Germinal center (tissue), 1 donor: ENCODE measurements around the gene TMEM107.

Source experiments
- DNase-seq: peaks from one replicate; pipeline ENCODE4 v3.0.0; 2012; ENCODE audit warnings: mixed read lengths, low spot score

The TMEM107 gene

GRCh38 chr17:8150194-8151119 lies 25.7 kb downstream of the TMEM107 start:
- no peak for DNase-seq

DNA sequence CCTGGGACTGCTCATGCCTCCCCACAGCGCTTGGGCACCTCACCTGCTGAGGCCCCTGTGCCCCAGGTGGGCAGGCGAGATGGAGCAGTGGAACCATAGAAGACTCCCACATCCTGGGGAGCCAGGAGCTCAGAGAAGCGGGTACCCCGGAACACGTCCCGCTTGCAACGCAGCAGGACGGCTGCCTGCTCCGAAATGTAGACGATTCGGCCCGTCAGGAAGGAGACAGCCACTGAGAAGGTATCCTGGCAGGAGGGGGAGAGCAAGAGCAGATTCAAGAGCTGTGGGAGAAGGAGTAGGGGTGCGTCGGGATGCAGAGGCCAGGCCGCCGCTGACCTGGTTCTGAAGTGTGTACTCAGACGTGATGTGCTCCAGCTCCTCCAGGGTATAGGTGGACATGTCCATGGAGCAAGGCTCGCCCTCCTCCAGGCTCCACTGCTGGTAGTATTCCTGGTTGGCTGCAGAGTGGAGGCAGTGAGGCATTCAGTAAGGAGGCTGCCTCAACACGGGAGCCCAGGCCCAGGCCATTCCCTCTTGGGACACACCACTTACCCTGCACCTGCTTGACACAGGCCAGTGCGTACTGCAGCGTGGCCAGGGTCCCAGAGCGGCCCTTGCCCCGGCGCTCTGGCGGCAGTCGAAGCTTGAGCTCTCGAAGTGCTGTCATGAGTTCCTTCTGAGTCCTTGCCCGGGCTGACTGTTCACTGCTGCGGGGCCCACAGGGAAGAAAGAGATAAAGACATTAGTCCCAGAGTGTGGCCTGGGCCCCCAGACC lies 26.6 kb downstream of the TMEM107 start:
- DNase-seq: no peak

GRCh38 chr17:8148560-8148959 lies 27.6 kb downstream of the TMEM107 start:
- DNase-seq: no peak

GRCh38 chr17:8147805-8148404 lies 28.3 kb downstream of the TMEM107 start:
- no peak for DNase-seq

DNA sequence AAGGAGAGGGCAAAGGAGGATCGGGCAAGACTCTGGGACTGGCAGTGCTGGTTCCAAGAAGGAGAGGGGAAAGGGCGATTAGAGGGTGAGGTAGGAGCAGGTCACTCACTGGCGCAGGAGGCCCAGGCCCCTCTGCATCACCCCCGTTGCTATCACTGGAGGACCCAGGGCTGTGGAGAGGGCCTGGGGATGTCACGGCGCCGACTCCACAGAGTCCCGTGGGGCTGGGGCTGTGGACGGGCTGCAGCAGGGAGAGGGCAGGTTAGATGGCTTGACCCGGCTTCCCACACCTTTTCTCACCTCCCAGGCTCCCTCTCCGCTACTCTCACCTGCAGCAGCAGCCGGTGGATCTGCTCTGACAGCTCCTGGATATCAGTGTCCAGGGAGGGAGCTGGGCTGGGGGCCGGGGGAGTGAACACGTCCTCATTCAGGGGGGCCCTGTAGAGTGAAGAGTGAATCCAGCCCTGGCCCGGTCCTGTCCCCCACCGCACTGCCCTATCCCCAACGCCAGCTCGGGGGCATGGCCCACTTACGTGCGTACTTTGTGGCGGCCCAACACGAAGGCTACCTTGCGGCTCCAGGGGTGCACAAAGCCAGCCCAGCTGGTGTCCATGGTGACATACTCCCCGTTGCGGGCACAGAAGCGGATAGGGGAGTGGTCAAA lies 28.9 kb downstream of the TMEM107 start:
- DNase-seq: no peak

DNA sequence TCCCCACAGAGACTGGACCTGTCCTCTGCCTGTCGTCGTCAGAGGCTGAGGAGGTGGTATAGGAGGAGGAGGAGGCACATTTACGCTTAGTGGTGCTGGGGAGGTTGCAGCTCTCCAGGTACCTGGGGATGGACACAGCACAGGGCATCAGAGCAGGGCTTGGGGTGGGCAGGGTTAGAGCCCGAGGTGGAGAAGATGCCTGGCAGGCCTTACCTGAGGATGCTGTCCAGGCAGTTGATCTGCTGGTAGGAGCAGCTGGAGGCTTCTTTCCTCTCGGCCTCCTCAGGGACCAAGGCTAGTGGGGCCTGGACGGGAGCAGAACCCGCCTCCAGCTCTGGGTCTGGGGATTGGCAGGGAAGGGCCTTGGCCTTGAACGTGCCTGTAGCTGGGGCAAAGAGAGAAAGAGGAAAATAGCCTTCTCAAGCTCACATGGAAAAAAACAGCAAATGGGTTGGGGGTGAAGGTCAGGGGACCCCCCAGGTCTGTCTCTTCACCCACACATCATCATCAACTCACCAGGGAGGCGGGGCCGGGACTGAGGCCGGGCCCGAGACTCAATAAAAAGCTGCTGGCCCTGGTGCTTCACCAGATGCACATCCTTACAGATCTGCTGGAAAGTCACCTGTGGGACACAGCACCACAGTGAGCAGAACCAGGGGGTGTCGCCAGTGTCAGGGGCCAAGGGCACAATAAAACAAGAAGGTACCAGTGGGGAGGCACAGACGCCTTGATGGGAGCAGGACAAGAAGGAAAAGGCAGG lies 29.6 kb downstream of the TMEM107 start:
- DNase-seq: no peak

DNA sequence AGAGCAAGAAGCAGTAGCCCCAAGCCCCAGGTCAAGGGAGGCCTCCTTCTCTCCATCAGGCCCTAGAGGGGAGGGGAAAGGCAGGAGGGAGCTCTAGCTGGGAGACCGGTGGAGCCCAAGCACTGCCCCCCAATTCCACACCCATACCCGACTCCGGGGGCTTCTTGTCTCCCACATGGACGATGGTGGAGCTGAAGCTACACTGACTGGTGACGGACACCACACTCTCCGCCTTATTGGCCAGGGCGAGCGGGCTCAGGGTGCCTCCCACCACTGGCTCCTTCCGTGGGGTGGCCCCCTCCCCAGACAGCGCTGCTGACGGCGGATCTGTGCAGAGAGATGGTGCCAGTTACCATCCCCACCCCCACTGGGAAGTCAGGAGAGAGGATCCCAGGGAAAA lies 30.4 kb downstream of the TMEM107 start:
- DNase-seq: no peak

- DNase-seq: no peak
These were observed 31.6 kb downstream of the TMEM107 start for GRCh38 chr17:8144401-8145231.

- no peak for DNase-seq
These were observed 32.4 kb downstream of the TMEM107 start for GRCh38 chr17:8143581-8144400.

DNA sequence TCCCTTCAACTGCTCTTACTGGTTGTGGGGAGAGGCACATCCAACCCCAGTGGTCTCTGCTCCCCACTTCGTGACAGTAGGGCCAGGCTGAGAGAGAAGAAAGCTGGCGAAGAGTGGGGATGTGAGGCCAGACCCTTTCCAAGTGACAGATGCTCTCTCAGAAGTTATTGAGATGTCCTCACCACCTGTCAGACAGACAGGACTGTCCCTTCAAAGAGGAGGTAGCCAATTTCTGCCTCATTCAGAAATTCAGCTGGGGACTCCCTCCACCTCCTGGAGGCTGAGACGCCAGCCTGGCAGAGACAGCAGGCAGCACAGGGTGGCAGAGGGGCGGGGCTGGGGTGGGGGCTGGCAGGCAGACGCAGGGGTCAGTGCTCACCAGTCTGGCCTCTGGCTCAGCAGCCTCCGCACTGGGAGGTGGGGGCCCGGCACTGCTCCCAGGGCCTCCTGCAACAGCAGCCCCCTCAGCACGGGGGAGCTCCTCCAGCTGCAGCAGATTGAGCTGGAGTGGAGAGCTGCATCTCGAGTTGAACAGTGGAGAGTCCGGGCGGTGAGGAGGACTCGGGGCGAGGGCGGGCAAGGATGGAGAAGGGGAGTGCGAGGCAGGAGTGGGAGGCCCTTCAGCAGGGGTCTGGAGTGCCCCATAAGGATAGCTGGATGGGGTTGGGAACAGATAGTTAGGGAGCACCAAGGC lies 33.1 kb downstream of the TMEM107 start:
- DNase-seq: no peak

- no peak for DNase-seq
These were observed 33.9 kb downstream of the TMEM107 start for GRCh38 chr17:8142158-8142886.

DNA sequence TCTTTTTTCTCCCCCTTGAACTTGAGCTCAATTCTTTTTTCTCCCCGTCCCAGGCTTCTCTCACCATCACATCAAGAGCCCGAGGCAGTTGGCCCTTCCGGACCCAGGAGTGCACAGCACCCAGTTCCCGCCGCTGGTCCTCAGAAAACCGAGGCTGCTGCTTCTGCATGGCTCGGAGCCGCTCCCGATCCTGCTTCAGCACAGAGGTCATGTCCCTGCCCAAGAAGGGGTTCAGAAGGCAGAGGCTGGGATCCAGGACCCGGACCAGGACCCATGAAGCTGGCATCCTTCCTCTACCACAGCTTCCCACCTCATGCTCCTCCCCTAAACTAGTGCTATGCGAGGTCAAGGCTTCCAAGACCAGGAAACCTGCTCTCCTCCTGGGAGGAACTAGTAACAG lies 34.4 kb downstream of the TMEM107 start:
- no peak for DNase-seq

DNA sequence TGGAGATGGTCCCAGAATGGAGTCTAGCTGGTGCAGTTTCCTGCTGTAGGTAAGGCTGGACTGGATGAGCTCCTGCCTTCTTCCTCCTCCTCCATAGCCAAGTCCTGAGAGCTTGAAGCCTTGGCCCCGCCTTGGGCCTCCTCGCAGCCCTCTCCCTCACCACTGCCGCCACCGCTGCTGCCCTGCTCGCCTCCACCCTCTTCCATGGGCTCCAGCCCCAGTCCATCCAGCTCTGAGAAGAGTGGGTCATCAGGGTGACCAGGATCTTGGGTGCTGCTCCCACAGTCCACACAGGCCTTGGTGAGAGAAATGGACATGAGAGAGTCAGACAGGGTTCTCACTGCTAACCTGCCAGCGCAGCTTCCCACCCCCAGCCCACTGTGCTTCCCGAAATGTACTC lies 35.1 kb downstream of the TMEM107 start:
- DNase-seq: no peak

- no peak for DNase-seq
These were observed 35.8 kb downstream of the TMEM107 start for GRCh38 chr17:8140065-8141029.

- DNase-seq: peak; percentile 88
These were observed 37.4 kb downstream of the TMEM107 start for GRCh38 chr17:8138672-8139371.

- DNase-seq: no peak
These were observed 37.9 kb downstream of the TMEM107 start for GRCh38 chr17:8138374-8138671.
